ENCODE results near the gene EBF4.

- TF ChIP-seq, protein P1, sequence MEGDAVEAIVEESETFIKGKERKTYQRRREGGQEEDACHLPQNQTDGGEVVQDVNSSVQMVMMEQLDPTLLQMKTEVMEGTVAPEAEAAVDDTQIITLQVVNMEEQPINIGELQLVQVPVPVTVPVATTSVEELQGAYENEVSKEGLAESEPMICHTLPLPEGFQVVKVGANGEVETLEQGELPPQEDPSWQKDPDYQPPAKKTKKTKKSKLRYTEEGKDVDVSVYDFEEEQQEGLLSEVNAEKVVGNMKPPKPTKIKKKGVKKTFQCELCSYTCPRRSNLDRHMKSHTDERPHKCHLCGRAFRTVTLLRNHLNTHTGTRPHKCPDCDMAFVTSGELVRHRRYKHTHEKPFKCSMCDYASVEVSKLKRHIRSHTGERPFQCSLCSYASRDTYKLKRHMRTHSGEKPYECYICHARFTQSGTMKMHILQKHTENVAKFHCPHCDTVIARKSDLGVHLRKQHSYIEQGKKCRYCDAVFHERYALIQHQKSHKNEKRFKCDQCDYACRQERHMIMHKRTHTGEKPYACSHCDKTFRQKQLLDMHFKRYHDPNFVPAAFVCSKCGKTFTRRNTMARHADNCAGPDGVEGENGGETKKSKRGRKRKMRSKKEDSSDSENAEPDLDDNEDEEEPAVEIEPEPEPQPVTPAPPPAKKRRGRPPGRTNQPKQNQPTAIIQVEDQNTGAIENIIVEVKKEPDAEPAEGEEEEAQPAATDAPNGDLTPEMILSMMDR (IDR thresholded peaks at IDR 0.05), result no peak
- TF ChIP-seq POLR2AphosphoS5 (IDR thresholded peaks at IDR 0.05) (no peak), POLR2A (IDR thresholded peaks at IDR 0.05) (no peak)
Measured at GRCh38 chr20:2799271-2799670, 106.7 kb downstream of the EBF4 start.
